HG03378 (cell line): ENCODE results near the gene NKX1-1.
"Not testable (repeated sequence)": the region's sequence is repeated elsewhere in the genome, so short reads cannot be mapped to it uniquely, and the experiment has no call there.

Experiments
- ATAC-seq: cut with Tn5 transposase; IDR thresholded peaks from one replicate; pipeline ENCODE4 v1.9.1; 2021; ENCODE audit warnings: mild to moderate bottlenecking, moderate library complexity; ENCODE audit not compliant: unreplicated experiment

Gene NKX1-1

GRCh38 chr4:1393866-1394265 lies 12.4 kb downstream of the NKX1-1 start:
- ATAC-seq, result no peak

- not testable (repeated sequence) for ATAC-seq
Measured at GRCh38 chr4:1393363-1393762, 12.9 kb downstream of the NKX1-1 start.

- no peak for ATAC-seq
Measured at GRCh38 chr4:1385373-1386340, 20.6 kb downstream of the NKX1-1 start.

GRCh38 chr4:1384675-1385372 lies 21.4 kb downstream of the NKX1-1 start:
- no peak for ATAC-seq

- no peak for ATAC-seq
Measured at GRCh38 chr4:1383728-1384591, 22.3 kb downstream of the NKX1-1 start.

GRCh38 chr4:1382776-1383727 lies 23.2 kb downstream of the NKX1-1 start:
- ATAC-seq, result no peak

GRCh38 chr4:1381944-1382541 lies 24.2 kb downstream of the NKX1-1 start:
- ATAC-seq, result no peak

- no peak for ATAC-seq
Measured at GRCh38 chr4:1381181-1381621, 25.0 kb downstream of the NKX1-1 start.

- no peak for ATAC-seq
Measured at GRCh38 chr4:1380368-1381151, 25.7 kb downstream of the NKX1-1 start.

GRCh38 chr4:1379801-1380331 lies 26.4 kb downstream of the NKX1-1 start:
- ATAC-seq, result no peak

GRCh38 chr4:1379351-1379781 lies 26.9 kb downstream of the NKX1-1 start:
- no peak for ATAC-seq

GRCh38 chr4:1378559-1379231 lies 27.5 kb downstream of the NKX1-1 start:
- no peak for ATAC-seq

GRCh38 chr4:1377606-1378261 lies 28.5 kb downstream of the NKX1-1 start:
- ATAC-seq, result no peak

- ATAC-seq, result no peak
Measured at GRCh38 chr4:1376841-1377605, 29.2 kb downstream of the NKX1-1 start.

GRCh38 chr4:1376391-1376840 lies 29.8 kb downstream of the NKX1-1 start:
- ATAC-seq, result no peak

GRCh38 chr4:1375761-1376322 lies 30.4 kb downstream of the NKX1-1 start:
- no peak for ATAC-seq
